CD4-positive, alpha-beta T cell (primary cell): Measurements from ENCODE around the gene VMO1. TPM values are rescaled to one million over a fixed set of nuclear protein-coding genes. Genes with fewer than 3 reads are reported as not detected.

Source experiments
- ATAC-seq: fragments of 200-7000 bp; cut with Tn5 transposase; one replicate; pipeline ENCODE4 v1.10.0; 2022; ENCODE audit warnings: mild to moderate bottlenecking; ENCODE audit not compliant: poor library complexity
- CTCF ChIA-PET: fragments of 350-600 bp; sonication (Branson Sonifier 250); formaldehyde crosslinking; loops from one replicate; lab custom pipeline; 2021; ENCODE audit warnings: antibody characterized with exemption, inconsistent platforms; lab: Charles Lee
- POLR2A ChIA-PET: fragments of 350-600 bp; sonication (Branson Sonifier 250); formaldehyde crosslinking; loops from one replicate; lab custom pipeline; 2021; ENCODE audit warnings: antibody characterized with exemption, inconsistent platforms; lab: Charles Lee
- DNase-seq, 14 experiments: peaks; one replicate each; pipeline ENCODE4 v3.0.0-alpha.2; 2013 to 2020; ENCODE audit warnings: mixed read lengths in 2 of 14
- H3K27ac ChIP-seq, 2 donors: one replicate each; pipeline versions ENCODE4 v1.5.1 to v1.7.0; 2013; ENCODE audit warnings: low read length in 2 of 2, low read depth in 1 of 2, mild to moderate bottlenecking in 1 of 2
- H3K27me3 ChIP-seq, 2 experiments: 1 replicate in 1 of 2; 2 replicates in 1 of 2; pipeline versions ENCODE4 v1.6.1 to v1.7.0; 2013; ENCODE audit warnings: low read length in 2 of 2, control low read depth in 1 of 2, mild to moderate bottlenecking in 1 of 2, moderate library complexity in 1 of 2; ENCODE audit not compliant: insufficient read depth in 2 of 2, control insufficient read depth in 1 of 2
- H3K36me3 ChIP-seq: one replicate; pipeline ENCODE4 v1.6.1; 2013; ENCODE audit warnings: low read length, control low read depth; ENCODE audit not compliant: insufficient read depth
- H3K4me1 ChIP-seq: one replicate; pipeline ENCODE4 v1.6.1; 2013; ENCODE audit warnings: low read length, control low read depth; ENCODE audit not compliant: insufficient read depth
- H3K4me3 ChIP-seq: one replicate; pipeline ENCODE4 v1.5.1; 2013; ENCODE audit warnings: mild to moderate bottlenecking, low read length, moderate library complexity
- H3K9me3 ChIP-seq, 2 experiments: 1 replicate in 1 of 2; 2 replicates in 1 of 2; pipeline versions ENCODE4 v1.6.1 to v1.7.0; 2013; ENCODE audit warnings: low read length in 2 of 2, mild to moderate bottlenecking in 2 of 2, control low read depth in 1 of 2, moderate library complexity in 1 of 2; ENCODE audit not compliant: control insufficient read depth in 1 of 2, insufficient read depth in 1 of 2
- H3K27ac Mint-ChIP-seq: one replicate; pipeline ENCODE4 v1.8.0; 2020; ENCODE audit warnings: mixed read lengths
- H3K27me3 Mint-ChIP-seq: one replicate; pipeline ENCODE4 v1.8.0; 2021; ENCODE audit warnings: mixed read lengths
- H3K36me3 Mint-ChIP-seq: one replicate; pipeline ENCODE4 v1.8.0; 2021; ENCODE audit warnings: low read depth, mixed read lengths
- H3K4me1 Mint-ChIP-seq: one replicate; pipeline ENCODE4 v1.8.0; 2021; ENCODE audit warnings: low read depth, mixed read lengths
- H3K4me3 Mint-ChIP-seq: one replicate; pipeline ENCODE4 v1.8.0; 2020; ENCODE audit warnings: mild to moderate bottlenecking, mixed read lengths
- H3K9me3 Mint-ChIP-seq: one replicate; pipeline ENCODE4 v1.8.0; 2020; ENCODE audit warnings: mixed read lengths
- intact Hi-C, 2 experiments: fragments of 100-400 bp; cut with DNase I in 1 of 2; cut with micrococcal nuclease in 1 of 2; formaldehyde crosslinking; loops; one replicate each; pipeline versions ENCODE4 v1.15.1 to v1.9.0; 2023 to 2025; cut with DNase I, micrococcal nuclease
- total RNA-seq, 174 experiments: library from RNA in 2 of 174; stranded (reverse) in 2 of 174; gene quantifications; one replicate each; pipeline ENCODE4 v1.2.3 and lab custom pipeline; 2021 to 2026
- TF ChIP-seq, protein P1 (sequence below): fragments of 200-600 bp; IDR thresholded peaks from one replicate; pipeline ENCODE4 v1.8.0; 2022; ENCODE audit warnings: antibody characterized with exemption, mild to moderate bottlenecking

The VMO1 gene
- total RNA-seq, 2 experiments from 2014 or later = not detected

DNA sequence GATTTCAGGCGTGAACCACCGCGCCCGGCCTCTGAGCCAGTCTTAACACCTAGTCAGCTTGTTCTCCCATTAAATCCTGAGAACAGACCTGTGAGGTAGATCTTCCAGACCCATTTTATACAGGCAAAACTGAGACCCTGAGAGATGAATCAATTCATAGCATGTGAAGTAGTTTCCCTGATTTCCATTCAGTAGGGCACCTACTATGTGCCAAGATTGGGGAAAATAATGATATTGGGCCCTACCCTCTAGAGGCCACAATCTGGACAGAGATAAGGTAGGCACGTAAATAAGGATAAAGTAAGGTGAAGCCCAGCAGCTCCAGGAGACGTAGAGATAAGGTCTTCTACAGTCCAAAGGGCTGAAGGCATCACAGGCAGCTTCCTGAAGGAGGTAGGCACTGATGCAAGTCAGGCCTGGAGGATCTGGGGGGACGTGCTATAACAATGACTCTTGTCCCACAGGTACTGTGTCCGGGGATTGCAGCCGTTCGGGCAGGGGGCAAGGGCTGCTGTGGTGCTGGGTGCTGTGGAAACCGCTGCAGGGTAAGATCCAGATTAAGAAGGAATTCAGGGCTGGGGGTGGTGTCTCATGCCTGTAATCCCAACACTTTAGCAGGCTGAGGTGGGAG, 5.7 kb downstream of the VMO1 start:
- Mint-ChIP-seq H3K4me1 (peaks cover 3% of the 10 kb centered on the region), H3K27ac (no peak overlapping the region), H3K4me3 (no peak overlapping the region), H3K36me3 (no peaks in the 10 kb centered on the region), H3K9me3 (no peaks in the 10 kb centered on the region), H3K27me3 (peaks cover 50% of the 10 kb centered on the region)
- no peak for ATAC-seq
- TF ChIP-seq, protein P1, sequence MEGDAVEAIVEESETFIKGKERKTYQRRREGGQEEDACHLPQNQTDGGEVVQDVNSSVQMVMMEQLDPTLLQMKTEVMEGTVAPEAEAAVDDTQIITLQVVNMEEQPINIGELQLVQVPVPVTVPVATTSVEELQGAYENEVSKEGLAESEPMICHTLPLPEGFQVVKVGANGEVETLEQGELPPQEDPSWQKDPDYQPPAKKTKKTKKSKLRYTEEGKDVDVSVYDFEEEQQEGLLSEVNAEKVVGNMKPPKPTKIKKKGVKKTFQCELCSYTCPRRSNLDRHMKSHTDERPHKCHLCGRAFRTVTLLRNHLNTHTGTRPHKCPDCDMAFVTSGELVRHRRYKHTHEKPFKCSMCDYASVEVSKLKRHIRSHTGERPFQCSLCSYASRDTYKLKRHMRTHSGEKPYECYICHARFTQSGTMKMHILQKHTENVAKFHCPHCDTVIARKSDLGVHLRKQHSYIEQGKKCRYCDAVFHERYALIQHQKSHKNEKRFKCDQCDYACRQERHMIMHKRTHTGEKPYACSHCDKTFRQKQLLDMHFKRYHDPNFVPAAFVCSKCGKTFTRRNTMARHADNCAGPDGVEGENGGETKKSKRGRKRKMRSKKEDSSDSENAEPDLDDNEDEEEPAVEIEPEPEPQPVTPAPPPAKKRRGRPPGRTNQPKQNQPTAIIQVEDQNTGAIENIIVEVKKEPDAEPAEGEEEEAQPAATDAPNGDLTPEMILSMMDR = no peak
- H3K27ac ChIP-seq = no peak overlapping the region
- H3K4me1 ChIP-seq = peaks cover 5% of the 10 kb centered on the region
- no peak overlapping the region for H3K4me3 ChIP-seq
- no peak for DNase-seq
- peaks cover 36% of the 10 kb centered on the region in 2 experiments for H3K27me3 ChIP-seq
- POLR2A ChIA-PET = no interaction called here
- H3K36me3 ChIP-seq = no peaks in the 10 kb centered on the region
- intact Hi-C loops = no loop called here
- H3K9me3 ChIP-seq = peaks cover 0 to 9% of the 10 kb centered on the region in 2 experiments
- CTCF ChIA-PET = interaction anchor here (0.8 to 1.4 kb wide), 2 partner anchors 9 to 70 kb away, joined by 4 to 6 read pairs; partner anchors contain the start of gene ARRB2

DNA sequence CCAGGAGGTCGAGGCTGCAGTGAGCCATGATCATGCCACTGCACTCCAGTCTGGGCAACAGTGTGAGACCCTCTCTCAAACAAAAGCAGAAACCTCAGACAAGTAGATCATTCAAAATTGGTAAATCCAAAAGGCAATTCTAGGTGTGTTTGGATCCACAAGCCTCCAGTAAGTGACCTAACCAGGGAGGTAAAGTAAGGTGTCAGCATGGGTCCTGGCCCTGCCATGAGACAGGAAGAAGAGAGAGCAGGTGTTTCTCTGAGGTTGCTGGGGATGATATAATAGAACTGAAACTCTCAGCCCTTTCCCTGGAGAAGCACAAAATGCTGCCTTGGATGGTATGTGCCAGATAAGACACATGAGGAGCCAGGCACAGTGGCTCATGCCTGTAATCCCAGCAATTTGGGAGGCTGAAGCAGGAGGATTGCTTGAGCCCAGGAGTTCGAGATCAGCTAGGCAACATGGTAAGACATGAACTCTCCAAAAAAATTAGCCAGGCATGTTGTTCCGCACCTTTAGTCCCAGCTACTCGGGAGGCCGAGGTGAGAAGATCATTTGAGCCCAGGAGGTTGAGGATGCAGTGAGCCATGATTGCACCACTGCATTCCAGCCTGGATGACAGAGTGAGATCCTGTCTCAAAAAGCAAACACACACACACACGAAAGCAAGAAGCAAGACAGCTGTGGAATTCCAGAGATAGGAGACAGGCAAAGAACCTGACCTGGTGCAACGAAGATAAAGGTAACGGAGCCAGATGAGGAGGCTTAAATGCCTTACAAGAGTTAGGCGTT, 8.0 kb downstream of the VMO1 start:
- Histone ChIP-seq H3K27me3 (peaks cover 16 to 19% of the 10 kb centered on the region in 2 experiments), H3K4me1 (no peaks in the 10 kb centered on the region), H3K36me3 (no peaks in the 10 kb centered on the region), H3K4me3 (no peak overlapping the region), H3K27ac (no peak overlapping the region), H3K9me3 (peaks cover 0 to 8% of the 10 kb centered on the region in 2 experiments)
- no peak for DNase-seq
- ATAC-seq = no peak
- no peak overlapping the region for H3K27ac Mint-ChIP-seq
- H3K4me3 Mint-ChIP-seq = no peak overlapping the region
- CTCF ChIA-PET = no interaction called here
- H3K9me3 Mint-ChIP-seq = no peaks in the 10 kb centered on the region
- H3K27me3 Mint-ChIP-seq = peaks cover 34% of the 10 kb centered on the region
- H3K36me3 Mint-ChIP-seq = no peaks in the 10 kb centered on the region
- POLR2A ChIA-PET = no interaction called here
- intact Hi-C loops = no loop called here
- no peaks in the 10 kb centered on the region for H3K4me1 Mint-ChIP-seq
- TF ChIP-seq, protein P1 = no peak

DNA sequence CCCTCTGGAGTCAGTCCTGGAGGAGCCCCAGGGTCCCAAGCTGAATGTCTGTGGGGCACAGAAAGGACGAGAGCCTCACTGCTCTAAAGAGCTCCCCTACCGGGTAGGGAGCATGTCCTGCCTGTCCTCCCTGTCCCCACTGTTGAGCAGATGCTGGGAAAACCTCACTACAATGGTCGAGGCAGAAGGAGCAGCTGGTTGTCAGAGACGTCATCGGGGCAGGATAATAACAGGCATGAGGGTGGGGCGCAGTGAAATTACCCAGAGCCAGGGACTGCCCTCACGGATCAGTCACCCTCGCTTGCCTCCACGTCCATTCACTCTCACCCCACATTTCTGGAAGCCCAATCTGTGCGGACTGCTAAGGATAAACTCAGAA, 13.9 kb downstream of the VMO1 start:
- Histone ChIP-seq H3K9me3 (no peaks in the 10 kb centered on the region), H3K4me3 (no peak overlapping the region), H3K27me3 (peaks cover 0 to 3% of the 10 kb centered on the region in 2 experiments), H3K4me1 (peaks cover 10% of the 10 kb centered on the region), H3K27ac (no peak overlapping the region), H3K36me3 (no peaks in the 10 kb centered on the region)
- intact Hi-C loops = no loop called here
- no peak overlapping the region for H3K27ac Mint-ChIP-seq
- no peak for DNase-seq
- H3K4me3 Mint-ChIP-seq = no peak overlapping the region
- peaks cover 7% of the 10 kb centered on the region for H3K4me1 Mint-ChIP-seq
- H3K9me3 Mint-ChIP-seq = no peaks in the 10 kb centered on the region
- TF ChIP-seq, protein P1 = no peak
- CTCF ChIA-PET = interaction anchor here (1.3 kb wide), 1 partner anchor 18 kb away, joined by 5 read pairs; no protein-coding TSS in a partner anchor
- POLR2A ChIA-PET = interaction anchor here (2.1 kb wide), 1 partner anchor 18 kb away, joined by 8 read pairs; no protein-coding TSS in a partner anchor
- H3K27me3 Mint-ChIP-seq = peaks cover 16% of the 10 kb centered on the region
- ATAC-seq = no peak
- no peaks in the 10 kb centered on the region for H3K36me3 Mint-ChIP-seq
